ENCODE measurements around the gene PSMC4.

Gene PSMC4

DNA sequence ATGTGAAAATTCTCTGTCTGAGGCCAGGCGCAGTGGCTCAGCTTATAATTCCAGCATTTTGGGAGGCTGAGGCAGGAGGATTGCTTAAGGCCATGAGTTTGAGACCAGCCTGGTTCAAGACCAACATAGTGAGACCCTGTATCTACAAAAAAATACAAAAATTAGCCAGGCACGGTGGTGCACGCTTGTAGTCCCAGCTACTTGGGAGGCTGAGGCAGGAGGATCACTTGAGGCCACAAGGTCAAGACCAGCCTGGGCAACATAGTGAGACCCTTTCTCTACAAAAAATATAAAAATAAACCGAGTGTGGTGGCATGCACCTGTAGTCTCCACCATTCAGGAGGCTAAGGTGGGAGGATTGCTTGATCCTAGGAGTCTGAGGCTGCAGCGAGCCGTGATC, 34.3 kb upstream of the PSMC4 start:
- no peaks in the 10 kb centered on the region for H3K36me3 ChIP-seq (ENCODE audit: control insufficient read depth, insufficient read depth, low read length)
- H3K79me2 ChIP-seq: no peaks in the 10 kb centered on the region
- H3K27ac ChIP-seq: no peak overlapping the region
- H3K9ac ChIP-seq: no peak overlapping the region
- no peak overlapping the region for H2AFZ ChIP-seq
- H3K27me3 ChIP-seq (ENCODE audit: control insufficient read depth, insufficient read depth, low read length): no peaks in the 10 kb centered on the region
- H3K4me1 ChIP-seq: no peaks in the 10 kb centered on the region
- TF ChIP-seq, protein P1, sequence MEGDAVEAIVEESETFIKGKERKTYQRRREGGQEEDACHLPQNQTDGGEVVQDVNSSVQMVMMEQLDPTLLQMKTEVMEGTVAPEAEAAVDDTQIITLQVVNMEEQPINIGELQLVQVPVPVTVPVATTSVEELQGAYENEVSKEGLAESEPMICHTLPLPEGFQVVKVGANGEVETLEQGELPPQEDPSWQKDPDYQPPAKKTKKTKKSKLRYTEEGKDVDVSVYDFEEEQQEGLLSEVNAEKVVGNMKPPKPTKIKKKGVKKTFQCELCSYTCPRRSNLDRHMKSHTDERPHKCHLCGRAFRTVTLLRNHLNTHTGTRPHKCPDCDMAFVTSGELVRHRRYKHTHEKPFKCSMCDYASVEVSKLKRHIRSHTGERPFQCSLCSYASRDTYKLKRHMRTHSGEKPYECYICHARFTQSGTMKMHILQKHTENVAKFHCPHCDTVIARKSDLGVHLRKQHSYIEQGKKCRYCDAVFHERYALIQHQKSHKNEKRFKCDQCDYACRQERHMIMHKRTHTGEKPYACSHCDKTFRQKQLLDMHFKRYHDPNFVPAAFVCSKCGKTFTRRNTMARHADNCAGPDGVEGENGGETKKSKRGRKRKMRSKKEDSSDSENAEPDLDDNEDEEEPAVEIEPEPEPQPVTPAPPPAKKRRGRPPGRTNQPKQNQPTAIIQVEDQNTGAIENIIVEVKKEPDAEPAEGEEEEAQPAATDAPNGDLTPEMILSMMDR (IDR thresholded peaks at IDR 0.05): no peak
- H3K4me2 ChIP-seq (ENCODE audit: low read length): no peak overlapping the region
- no peak overlapping the region for H3K4me3 ChIP-seq (ENCODE audit: low read depth, low read length)
- no peaks in the 10 kb centered on the region for H3K9me3 ChIP-seq (ENCODE audit: control insufficient read depth, low read length)

DNA sequence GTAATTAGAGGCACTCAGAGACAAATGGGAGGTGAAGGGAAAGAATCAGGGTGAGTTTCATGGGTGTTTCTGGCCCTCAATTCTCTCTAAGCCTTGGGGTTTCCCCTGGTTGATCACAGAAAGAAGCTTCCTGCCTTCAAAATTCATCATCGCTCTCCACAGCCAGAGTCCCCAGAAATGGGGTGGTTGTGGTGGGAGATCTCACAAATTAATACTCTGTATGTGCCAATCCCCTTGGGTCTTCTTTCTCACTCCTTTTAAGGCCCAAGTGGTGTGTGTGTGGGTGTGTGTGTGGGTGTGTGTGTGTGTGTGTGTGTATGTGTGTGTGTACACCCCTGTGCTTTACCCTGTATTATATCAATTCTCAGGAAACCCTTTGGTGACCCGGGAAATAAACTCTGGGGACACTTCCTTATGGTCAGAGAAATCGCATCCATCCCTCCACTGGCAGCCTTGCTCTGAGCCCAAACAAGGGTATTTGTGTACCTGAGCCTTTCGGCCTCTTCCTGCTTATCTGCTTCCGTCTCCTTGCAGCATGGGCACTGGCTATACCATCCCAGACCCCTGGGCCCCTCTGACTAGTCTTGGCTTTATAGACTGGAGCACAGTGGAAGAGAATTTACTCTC, 33.8 kb upstream of the PSMC4 start:
- Histone ChIP-seq H3K4me3 (ENCODE audit: low read depth, low read length) (no peak overlapping the region), H3K9ac (no peak overlapping the region), H3K27me3 (ENCODE audit: control insufficient read depth, insufficient read depth, low read length) (no peaks in the 10 kb centered on the region), H3K4me2 (ENCODE audit: low read length) (no peak overlapping the region), H3K4me1 (no peaks in the 10 kb centered on the region), H3K36me3 (ENCODE audit: control insufficient read depth, insufficient read depth, low read length) (no peaks in the 10 kb centered on the region), H3K9me3 (ENCODE audit: control insufficient read depth, low read length) (no peaks in the 10 kb centered on the region), H2AFZ (no peak overlapping the region), H3K27ac (no peak overlapping the region), H3K79me2 (no peaks in the 10 kb centered on the region)
- TF ChIP-seq, protein P1 (IDR thresholded peaks at IDR 0.05): no peak

DNA sequence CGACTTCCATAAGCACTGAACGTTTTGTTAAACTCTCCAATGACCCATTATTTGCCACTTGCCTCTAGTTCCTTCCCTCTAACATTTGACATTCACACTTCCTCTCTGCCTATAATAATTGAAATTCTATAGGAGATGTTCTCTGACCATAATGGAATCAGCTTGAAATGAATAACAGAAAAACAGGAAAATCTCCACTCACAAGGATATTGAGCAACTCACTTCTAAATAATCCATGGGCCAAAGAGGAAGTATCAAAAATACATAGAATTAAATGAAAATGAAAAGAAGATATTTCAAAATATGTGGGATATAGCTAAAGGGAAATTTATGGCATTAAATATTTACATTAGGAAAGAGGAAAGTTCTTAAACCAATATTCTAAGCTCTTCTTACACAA, 33.2 kb upstream of the PSMC4 start:
- Histone ChIP-seq H2AFZ (no peak overlapping the region), H3K36me3 (ENCODE audit: control insufficient read depth, insufficient read depth, low read length) (no peaks in the 10 kb centered on the region), H3K9me3 (ENCODE audit: control insufficient read depth, low read length) (no peaks in the 10 kb centered on the region), H3K4me1 (no peaks in the 10 kb centered on the region), H3K27ac (no peak overlapping the region), H3K27me3 (ENCODE audit: control insufficient read depth, insufficient read depth, low read length) (no peaks in the 10 kb centered on the region), H3K4me2 (ENCODE audit: low read length) (no peak overlapping the region), H3K9ac (no peak overlapping the region), H3K79me2 (no peaks in the 10 kb centered on the region), H3K4me3 (ENCODE audit: low read depth, low read length) (no peak overlapping the region)
- TF ChIP-seq, protein P1 (IDR thresholded peaks at IDR 0.05): no peak

DNA sequence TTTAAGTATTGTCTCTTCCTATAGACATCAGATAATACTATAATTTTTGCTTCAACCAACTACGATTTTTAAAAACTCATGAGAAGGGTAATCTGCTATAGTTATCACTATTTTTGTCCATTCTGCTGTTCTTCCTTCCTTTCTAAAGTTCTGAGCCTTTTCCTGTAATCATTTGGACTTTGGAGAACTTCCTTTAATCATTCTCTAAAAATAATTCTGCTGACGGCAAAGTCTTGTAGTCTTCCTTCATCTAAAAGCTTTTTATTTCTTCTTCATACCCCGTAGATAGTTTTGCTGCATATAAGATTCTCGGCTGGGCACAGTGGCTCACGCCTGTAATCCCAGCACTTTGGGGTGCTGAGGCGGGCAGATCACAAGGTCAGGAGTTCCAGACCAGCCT, 31.4 kb upstream of the PSMC4 start:
- TF ChIP-seq, protein P1 (IDR thresholded peaks at IDR 0.05): no peak
- H2AFZ ChIP-seq: no peak overlapping the region
- H3K9me3 ChIP-seq (ENCODE audit: control insufficient read depth, low read length): no peaks in the 10 kb centered on the region
- no peak overlapping the region for H3K9ac ChIP-seq
- no peaks in the 10 kb centered on the region for H3K27me3 ChIP-seq (ENCODE audit: control insufficient read depth, insufficient read depth, low read length)
- H3K4me2 ChIP-seq (ENCODE audit: low read length): no peak overlapping the region
- no peak overlapping the region for H3K4me3 ChIP-seq (ENCODE audit: low read depth, low read length)
- no peaks in the 10 kb centered on the region for H3K36me3 ChIP-seq (ENCODE audit: control insufficient read depth, insufficient read depth, low read length)
- H3K4me1 ChIP-seq: no peaks in the 10 kb centered on the region
- no peak overlapping the region for H3K27ac ChIP-seq
- H3K79me2 ChIP-seq: no peaks in the 10 kb centered on the region

DNA sequence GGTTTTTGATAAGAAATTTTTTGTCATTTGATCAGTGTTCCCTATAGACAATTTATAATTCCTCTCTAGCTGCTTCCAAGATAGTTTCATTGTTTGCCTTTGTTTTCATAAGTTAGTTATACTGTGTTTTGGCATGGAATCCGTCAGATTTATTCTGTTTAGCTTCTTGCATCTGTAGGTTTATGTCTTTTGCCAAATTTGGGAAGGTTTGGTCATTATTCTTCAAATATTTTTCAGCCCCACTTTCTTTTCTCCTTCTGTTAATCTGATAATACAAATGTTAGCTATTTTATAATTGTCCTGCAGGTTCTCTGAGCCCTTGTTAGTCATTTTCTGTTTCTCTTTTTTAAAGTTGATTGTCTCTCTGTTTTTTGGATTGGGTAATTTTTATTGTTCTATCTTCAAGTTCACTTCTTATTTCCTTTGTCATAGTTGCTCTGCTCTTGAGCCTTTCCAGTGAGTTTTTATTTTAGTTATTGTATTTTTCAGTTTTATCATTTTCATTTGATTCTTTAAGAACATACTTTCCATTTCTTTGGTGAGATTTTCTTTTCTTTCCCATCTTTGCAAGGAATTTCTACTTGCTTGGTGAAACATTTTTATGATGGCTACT, 30.6 kb upstream of the PSMC4 start:
- Histone ChIP-seq H3K27me3 (ENCODE audit: control insufficient read depth, insufficient read depth, low read length) (no peaks in the 10 kb centered on the region), H3K9ac (no peak overlapping the region), H3K27ac (no peak overlapping the region), H3K4me1 (no peaks in the 10 kb centered on the region), H3K36me3 (ENCODE audit: control insufficient read depth, insufficient read depth, low read length) (no peaks in the 10 kb centered on the region), H3K79me2 (no peaks in the 10 kb centered on the region), H2AFZ (no peak overlapping the region), H3K9me3 (ENCODE audit: control insufficient read depth, low read length) (no peaks in the 10 kb centered on the region), H3K4me2 (ENCODE audit: low read length) (no peak overlapping the region), H3K4me3 (ENCODE audit: low read depth, low read length) (no peak overlapping the region)
- TF ChIP-seq, protein P1 (IDR thresholded peaks at IDR 0.05): no peak
